ENCODE data around the gene SLC6A11.

SLC6A11 gene

DNA sequence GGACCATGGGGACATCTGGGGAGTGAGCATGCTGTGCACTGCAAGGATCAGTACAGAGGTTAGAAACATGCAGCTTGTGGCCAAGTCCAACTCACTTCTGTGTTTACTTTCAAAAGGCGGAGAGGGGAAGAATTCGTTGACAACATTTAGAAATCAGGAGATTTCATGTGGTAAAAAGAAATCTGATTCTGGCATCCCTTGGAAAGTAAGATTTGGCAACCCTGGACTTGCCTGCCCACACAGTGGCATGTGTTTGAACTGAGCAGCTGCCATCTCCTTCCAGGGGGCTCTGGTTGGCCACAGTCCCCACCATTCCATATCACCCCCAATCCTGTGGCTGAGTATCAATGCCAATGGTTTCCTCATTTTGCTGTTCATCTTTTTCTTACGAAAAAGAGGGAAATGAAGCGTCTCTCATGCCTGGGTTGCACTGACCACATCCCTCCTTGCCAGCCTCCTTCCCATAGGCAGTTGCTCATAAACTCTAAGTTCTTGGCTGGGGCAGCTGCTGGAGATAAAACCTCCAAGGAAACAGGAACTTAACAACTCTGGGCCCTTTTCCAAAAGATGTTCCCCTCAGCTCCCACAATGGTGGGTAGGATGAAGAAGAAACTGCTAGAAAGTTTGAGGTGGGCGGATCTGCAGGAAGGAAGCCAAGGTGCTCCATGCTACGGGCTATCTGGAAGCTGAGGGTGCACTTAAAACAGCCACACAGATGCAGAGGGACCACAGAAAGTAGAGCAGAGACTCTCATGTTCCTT is 29.2 kb downstream of the SLC6A11 start:
- H3K9me3 ChIP-seq (ENCODE audit: control insufficient read depth, low read length): peaks cover 2% of the 10 kb centered on the region
- H3K27me3 ChIP-seq (replicated peaks; ENCODE audit: control insufficient read depth, insufficient read depth, low read length): peaks cover 49% of the 10 kb centered on the region
- no peak for DNase-seq (ENCODE audit: low read depth)
- H3K4me3 ChIP-seq (ENCODE audit: low read length): no peak overlapping the region
- H3K4me1 ChIP-seq (ENCODE audit: control insufficient read depth, insufficient read depth, low read length): no peaks in the 10 kb centered on the region
- H3K36me3 ChIP-seq (ENCODE audit: control insufficient read depth, insufficient read depth, low read length, severe bottlenecking): no peaks in the 10 kb centered on the region
- H3K9ac ChIP-seq (ENCODE audit: low read length): no peak overlapping the region

DNA sequence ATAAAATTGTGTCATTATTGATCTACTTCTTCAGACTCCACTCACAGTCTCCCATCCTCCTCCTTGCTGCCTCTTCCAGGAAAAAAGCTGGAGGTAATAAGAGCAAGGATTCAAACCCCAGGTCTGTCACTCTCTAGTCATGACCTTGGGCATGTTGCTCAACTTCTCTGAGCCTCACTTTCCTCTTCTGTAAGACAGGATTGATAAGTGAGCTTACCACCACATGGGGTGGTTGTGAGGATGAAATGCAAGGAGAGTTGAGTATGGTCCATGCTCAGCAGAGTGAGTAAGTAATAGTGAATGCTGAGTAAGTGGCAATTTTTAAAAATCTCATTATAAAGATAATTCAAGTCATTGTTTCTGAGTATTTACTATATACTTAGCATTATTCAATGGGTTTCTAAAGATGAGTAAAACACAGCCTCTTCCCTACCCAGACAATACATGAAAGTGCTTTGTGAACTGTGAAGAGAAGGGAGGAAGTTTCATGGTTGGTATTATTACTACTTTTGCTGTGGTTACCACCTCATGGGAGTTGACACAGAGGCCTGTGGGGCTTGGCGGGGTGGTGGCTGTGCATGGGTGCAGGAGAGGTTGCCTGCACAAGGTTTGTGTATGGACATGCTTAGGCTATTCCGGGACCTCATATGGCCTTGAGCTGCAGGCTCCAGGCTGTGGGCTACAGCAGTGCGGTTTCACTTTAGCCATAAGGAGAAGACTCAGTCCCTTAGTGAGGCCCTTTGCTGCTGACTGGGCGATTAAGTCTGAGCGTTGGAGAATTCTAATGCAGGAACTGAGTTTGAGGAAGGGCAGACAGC is 30.0 kb downstream of the SLC6A11 start:
- peaks cover 2% of the 10 kb centered on the region for H3K9me3 ChIP-seq (ENCODE audit: control insufficient read depth, low read length)
- no peak overlapping the region for H3K4me3 ChIP-seq (ENCODE audit: low read length)
- DNase-seq (ENCODE audit: low read depth): no peak
- no peaks in the 10 kb centered on the region for H3K36me3 ChIP-seq (ENCODE audit: control insufficient read depth, insufficient read depth, low read length, severe bottlenecking)
- no peaks in the 10 kb centered on the region for H3K4me1 ChIP-seq (ENCODE audit: control insufficient read depth, insufficient read depth, low read length)
- no peak overlapping the region for H3K9ac ChIP-seq (ENCODE audit: low read length)
- peaks cover 44% of the 10 kb centered on the region for H3K27me3 ChIP-seq (replicated peaks; ENCODE audit: control insufficient read depth, insufficient read depth, low read length)

DNA sequence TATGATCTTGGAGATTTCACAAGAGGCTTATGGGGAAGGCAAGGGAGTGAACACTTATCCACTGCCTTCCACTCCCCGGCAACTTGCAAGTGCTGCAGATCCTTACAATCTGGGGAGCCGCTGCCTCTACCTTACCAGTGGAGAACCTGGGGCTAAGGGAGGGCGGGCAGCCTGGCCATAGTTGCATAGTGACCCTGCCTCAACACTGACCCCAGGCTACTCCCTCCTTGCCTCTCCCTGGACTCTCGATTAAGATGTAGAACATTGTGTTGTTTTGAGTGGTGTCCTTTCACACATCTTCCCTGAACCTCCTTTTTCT is 30.6 kb downstream of the SLC6A11 start:
- no peak for DNase-seq (ENCODE audit: low read depth)
- H3K27me3 ChIP-seq (replicated peaks; ENCODE audit: control insufficient read depth, insufficient read depth, low read length): peaks cover 41% of the 10 kb centered on the region
- H3K36me3 ChIP-seq (ENCODE audit: control insufficient read depth, insufficient read depth, low read length, severe bottlenecking): no peaks in the 10 kb centered on the region
- H3K9me3 ChIP-seq (ENCODE audit: control insufficient read depth, low read length): peaks cover 2% of the 10 kb centered on the region
- no peak overlapping the region for H3K9ac ChIP-seq (ENCODE audit: low read length)
- H3K4me3 ChIP-seq (ENCODE audit: low read length): no peak overlapping the region
- no peaks in the 10 kb centered on the region for H3K4me1 ChIP-seq (ENCODE audit: control insufficient read depth, insufficient read depth, low read length)

DNA sequence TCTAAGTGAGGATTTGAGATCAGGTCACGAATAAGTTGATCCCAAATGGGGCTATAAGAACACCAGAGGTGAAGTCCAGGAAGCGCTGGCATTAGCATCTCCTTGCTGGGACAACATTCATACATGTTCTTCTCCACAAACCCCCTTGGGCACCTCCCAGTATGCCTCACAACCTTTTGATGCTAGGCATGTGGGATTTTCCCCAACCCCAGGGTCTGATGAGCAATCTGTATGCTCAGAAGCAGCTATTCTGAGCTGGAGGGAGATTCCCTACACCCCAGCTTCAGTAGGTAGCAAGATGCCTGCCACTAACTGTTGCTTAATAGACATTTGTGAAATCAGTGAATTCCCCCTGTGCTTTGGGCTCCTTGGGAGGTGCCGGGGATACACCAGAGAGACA is 32.2 kb downstream of the SLC6A11 start:
- Histone ChIP-seq H3K36me3 (ENCODE audit: control insufficient read depth, insufficient read depth, low read length, severe bottlenecking) (no peaks in the 10 kb centered on the region), H3K4me1 (ENCODE audit: control insufficient read depth, insufficient read depth, low read length) (no peaks in the 10 kb centered on the region), H3K9me3 (ENCODE audit: control insufficient read depth, low read length) (peaks cover 2% of the 10 kb centered on the region), H3K27me3 (replicated peaks; ENCODE audit: control insufficient read depth, insufficient read depth, low read length) (peaks cover 47% of the 10 kb centered on the region), H3K9ac (ENCODE audit: low read length) (no peak overlapping the region), H3K4me3 (ENCODE audit: low read length) (no peak overlapping the region)
- DNase-seq (ENCODE audit: low read depth): no peak

DNA sequence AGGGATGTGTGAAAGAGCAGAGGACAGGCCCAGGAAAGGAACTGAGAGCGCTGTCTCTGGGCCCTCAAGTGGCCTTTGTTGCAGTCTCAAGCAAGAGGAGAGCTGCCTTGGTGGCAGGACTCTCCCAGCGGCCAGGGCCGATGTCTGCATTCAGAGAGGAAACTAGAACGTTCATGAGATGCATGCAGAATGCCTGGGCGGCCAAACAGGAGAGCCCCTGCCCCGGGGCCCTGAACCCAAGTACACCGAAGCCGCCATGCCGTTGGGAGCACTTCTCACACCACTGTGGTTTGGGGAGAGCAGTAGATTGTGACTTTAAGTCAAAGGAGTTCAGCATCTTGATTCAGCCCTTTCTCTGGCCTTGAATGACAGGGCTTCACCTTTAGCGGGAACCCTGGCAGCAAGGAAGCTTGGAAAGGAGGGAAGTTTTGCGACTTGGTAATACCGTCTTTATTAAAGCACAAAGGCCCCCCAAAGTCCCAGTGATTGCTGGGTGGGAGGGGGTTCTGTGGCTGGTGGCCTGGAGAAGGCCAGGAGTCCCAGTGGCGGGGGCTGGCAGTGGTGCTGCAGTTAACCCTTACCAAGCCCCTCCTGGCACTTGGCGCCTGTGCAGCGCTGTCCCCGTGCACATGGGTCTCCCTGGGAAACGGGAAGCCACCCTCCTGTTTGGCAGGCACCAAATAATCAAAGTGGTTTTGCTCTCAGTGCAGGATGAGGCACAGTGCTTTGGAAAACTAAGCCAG is 36.2 kb downstream of the SLC6A11 start:
- Histone ChIP-seq H3K4me1 (ENCODE audit: control insufficient read depth, insufficient read depth, low read length) (no peaks in the 10 kb centered on the region), H3K4me3 (ENCODE audit: low read length) (no peak overlapping the region), H3K27me3 (replicated peaks; ENCODE audit: control insufficient read depth, insufficient read depth, low read length) (peaks cover 39% of the 10 kb centered on the region), H3K36me3 (ENCODE audit: control insufficient read depth, insufficient read depth, low read length, severe bottlenecking) (no peaks in the 10 kb centered on the region), H3K9me3 (ENCODE audit: control insufficient read depth, low read length) (no peaks in the 10 kb centered on the region), H3K9ac (ENCODE audit: low read length) (no peak overlapping the region)
- no peak for DNase-seq (ENCODE audit: low read depth)

DNA sequence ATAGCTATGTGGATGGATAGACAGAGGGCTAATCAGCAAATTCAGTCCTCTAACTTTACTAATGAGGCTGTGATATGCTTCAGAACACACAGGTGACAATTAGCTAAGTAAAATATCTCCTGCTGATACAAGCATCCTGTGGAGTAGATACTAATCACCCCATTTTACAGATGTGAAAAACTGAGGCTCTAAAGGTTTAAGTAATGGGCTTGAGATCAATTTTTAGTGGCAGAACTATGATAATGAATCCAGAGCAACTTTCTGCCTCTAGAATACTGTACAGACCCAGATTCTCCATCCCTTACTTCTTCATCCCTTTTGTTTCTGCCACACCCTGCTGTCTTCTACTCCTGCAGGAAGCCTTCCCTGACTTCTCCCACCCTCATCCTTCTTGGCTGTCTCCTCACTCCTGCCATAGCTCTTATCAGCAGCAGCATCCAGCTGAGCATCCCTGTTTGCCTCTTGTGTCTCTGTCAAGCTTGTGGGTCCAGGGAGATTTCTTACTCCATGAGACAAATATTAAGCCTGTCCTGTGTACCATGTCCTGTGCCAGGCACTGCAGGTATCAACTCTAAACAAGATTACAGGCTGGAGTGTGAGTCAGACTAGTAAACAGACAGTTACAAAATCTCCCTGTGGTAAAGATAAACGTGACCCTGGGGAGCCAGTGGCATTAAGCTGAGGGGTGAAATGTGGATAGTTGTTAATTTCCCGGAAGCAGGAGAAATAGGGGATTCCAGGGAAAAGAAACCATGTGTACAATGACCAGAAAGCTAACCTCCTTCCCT is 39.2 kb downstream of the SLC6A11 start:
- no peak overlapping the region for H3K9ac ChIP-seq (ENCODE audit: low read length)
- DNase-seq (ENCODE audit: low read depth): no peak
- no peaks in the 10 kb centered on the region for H3K4me1 ChIP-seq (ENCODE audit: control insufficient read depth, insufficient read depth, low read length)
- peaks cover 20% of the 10 kb centered on the region for H3K27me3 ChIP-seq (replicated peaks; ENCODE audit: control insufficient read depth, insufficient read depth, low read length)
- peaks cover 8% of the 10 kb centered on the region for H3K9me3 ChIP-seq (ENCODE audit: control insufficient read depth, low read length)
- H3K4me3 ChIP-seq (ENCODE audit: low read length): no peak overlapping the region
- H3K36me3 ChIP-seq (ENCODE audit: control insufficient read depth, insufficient read depth, low read length, severe bottlenecking): no peaks in the 10 kb centered on the region

DNA sequence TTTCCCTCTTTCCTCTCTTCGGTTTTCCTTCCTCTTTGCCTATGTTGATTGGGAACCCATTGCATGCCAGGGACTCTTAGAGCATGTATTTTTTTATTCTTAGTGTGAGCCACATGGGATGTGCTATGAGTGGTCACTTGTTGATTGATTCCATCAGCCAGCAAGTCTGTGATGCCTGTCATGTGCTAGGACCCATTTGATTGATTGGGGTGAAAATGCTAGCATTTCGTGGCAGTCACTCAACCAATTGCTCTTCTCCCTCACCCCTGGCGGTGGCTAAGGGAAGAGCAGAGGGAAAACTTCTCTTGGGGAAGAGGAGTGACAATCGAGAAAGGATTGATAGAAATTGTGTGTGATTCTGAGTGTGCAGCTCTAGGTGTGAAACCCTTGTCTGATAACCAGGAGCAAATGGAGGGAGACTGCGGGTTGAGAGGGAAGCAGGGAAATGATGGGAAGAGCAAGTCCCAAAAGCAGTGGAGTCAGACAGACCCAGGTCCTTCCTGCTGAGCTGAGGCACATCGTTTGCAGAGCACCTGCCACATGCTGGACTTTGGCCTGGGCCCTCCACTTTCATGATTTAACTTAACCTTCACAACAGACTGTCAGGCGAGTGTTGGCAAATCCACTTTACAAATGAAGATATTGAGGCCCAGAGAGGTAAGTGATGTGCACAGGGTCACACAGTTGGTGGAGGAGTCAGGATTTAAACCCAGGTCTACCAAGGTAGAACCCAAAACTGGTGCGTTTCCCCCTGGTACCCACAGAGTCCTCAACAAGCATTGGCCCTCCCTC is 40.0 kb downstream of the SLC6A11 start:
- DNase-seq (ENCODE audit: low read depth): no peak
- H3K27me3 ChIP-seq (replicated peaks; ENCODE audit: control insufficient read depth, insufficient read depth, low read length): peaks cover 20% of the 10 kb centered on the region
- no peak overlapping the region for H3K9ac ChIP-seq (ENCODE audit: low read length)
- H3K4me3 ChIP-seq (ENCODE audit: low read length): no peak overlapping the region
- H3K36me3 ChIP-seq (ENCODE audit: control insufficient read depth, insufficient read depth, low read length, severe bottlenecking): no peaks in the 10 kb centered on the region
- H3K9me3 ChIP-seq (ENCODE audit: control insufficient read depth, low read length): peaks cover 8% of the 10 kb centered on the region
- no peaks in the 10 kb centered on the region for H3K4me1 ChIP-seq (ENCODE audit: control insufficient read depth, insufficient read depth, low read length)

DNA sequence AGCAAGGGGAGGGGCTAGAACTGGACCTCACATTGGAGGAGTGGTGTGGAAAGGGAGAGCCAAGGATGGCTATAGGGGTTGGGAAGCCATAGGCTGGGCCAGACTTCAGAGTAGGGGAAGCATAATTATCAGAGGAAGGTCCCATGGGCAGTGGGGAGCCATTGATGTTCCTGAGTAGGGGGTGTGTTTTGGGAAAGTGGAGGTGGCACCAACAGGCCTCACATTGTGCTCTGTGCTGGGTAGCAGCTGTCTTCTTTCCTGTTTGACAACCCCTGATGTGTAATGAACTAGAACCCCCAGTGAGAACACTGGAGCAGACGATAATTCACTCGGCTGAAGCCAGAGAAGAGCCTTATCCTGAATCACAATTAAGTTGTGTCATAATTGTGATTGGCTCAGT is 41.2 kb downstream of the SLC6A11 start:
- no peak for DNase-seq (ENCODE audit: low read depth)
- Histone ChIP-seq H3K27me3 (replicated peaks; ENCODE audit: control insufficient read depth, insufficient read depth, low read length) (peaks cover 20% of the 10 kb centered on the region), H3K4me1 (ENCODE audit: control insufficient read depth, insufficient read depth, low read length) (no peaks in the 10 kb centered on the region), H3K4me3 (ENCODE audit: low read length) (no peak overlapping the region), H3K9ac (ENCODE audit: low read length) (no peak overlapping the region), H3K36me3 (ENCODE audit: control insufficient read depth, insufficient read depth, low read length, severe bottlenecking) (no peaks in the 10 kb centered on the region), H3K9me3 (ENCODE audit: control insufficient read depth, low read length) (peaks cover 8% of the 10 kb centered on the region)

DNA sequence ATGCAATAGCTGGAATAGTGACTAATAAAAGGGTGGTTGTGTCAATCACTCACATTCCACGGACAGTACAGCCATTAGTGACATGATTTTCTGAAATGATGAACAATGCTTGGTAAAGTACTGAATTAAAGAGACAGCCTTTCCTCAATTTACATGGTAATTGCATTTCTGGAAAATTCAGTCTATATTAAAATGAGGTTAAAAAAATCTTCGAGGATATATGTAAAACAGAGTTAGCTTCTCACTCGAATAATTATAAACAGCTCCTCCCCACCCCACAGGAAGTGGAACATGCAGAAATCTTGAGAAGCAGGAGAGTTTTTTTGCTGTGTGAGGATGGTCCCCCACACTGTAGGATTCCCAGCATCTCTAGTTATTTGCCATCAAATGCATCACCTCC is 42.1 kb downstream of the SLC6A11 start:
- H3K9me3 ChIP-seq (ENCODE audit: control insufficient read depth, low read length): peaks cover 8% of the 10 kb centered on the region
- DNase-seq (ENCODE audit: low read depth): no peak
- peaks cover 15% of the 10 kb centered on the region for H3K27me3 ChIP-seq (replicated peaks; ENCODE audit: control insufficient read depth, insufficient read depth, low read length)
- no peaks in the 10 kb centered on the region for H3K36me3 ChIP-seq (ENCODE audit: control insufficient read depth, insufficient read depth, low read length, severe bottlenecking)
- no peak overlapping the region for H3K4me3 ChIP-seq (ENCODE audit: low read length)
- H3K4me1 ChIP-seq (ENCODE audit: control insufficient read depth, insufficient read depth, low read length): no peaks in the 10 kb centered on the region
- no peak overlapping the region for H3K9ac ChIP-seq (ENCODE audit: low read length)

DNA sequence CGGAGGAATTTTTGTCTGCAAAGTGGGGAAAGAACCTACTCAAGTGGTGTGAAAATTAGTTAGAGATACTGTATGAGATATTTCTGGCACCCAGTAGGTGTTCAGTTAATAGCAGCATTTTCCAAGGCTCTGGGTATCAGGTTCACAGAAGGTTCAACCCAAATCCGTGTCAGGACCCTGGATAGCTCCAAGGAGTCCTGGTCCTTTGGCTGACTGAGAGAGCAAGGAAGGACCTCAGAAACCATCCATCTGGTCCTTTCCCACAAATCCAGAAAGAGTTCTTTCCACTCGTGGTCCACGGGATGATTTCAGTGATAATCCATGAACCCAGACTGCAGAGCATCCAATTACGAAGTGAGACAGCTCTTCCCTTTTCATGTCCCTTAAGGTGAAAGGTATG is 51.4 kb downstream of the SLC6A11 start:
- peaks cover 8% of the 10 kb centered on the region for H3K9me3 ChIP-seq (ENCODE audit: control insufficient read depth, low read length)
- DNase-seq (ENCODE audit: low read depth): peak; percentile 32
- H3K4me3 ChIP-seq (ENCODE audit: low read length): no peak overlapping the region
- H3K9ac ChIP-seq (ENCODE audit: low read length): no peak overlapping the region
- H3K4me1 ChIP-seq (ENCODE audit: control insufficient read depth, insufficient read depth, low read length): no peaks in the 10 kb centered on the region
- no peaks in the 10 kb centered on the region for H3K36me3 ChIP-seq (ENCODE audit: control insufficient read depth, insufficient read depth, low read length, severe bottlenecking)
- H3K27me3 ChIP-seq (replicated peaks; ENCODE audit: control insufficient read depth, insufficient read depth, low read length): peaks cover 19% of the 10 kb centered on the region
